Activated CD4-positive, CD25-positive, alpha-beta regulatory T cell (primary cell): ENCODE results near the gene PLEKHG2.
"Not testable (repeated sequence)": the region's sequence is repeated elsewhere in the genome, so short reads cannot be mapped to it uniquely, and the experiment has no call there.

Experiments
- DNase-seq, 4 experiments: peaks; one replicate each; lab custom pipeline; 2025; lab: John Stamatoyannopoulos, UW

PLEKHG2 gene

GRCh38 chr19:39446365-39447084 lies 34.1 kb downstream of the PLEKHG2 start:
- no peak for DNase-seq

- DNase-seq = no peak
Measured at GRCh38 chr19:39448271-39448670, 35.8 kb downstream of the PLEKHG2 start.

- no peak for DNase-seq
Measured at GRCh38 chr19:39449116-39449797, 36.8 kb downstream of the PLEKHG2 start.

- DNase-seq = not testable (repeated sequence)
Measured at GRCh38 chr19:39451257-39451656, 38.8 kb downstream of the PLEKHG2 start.

GRCh38 chr19:39463403-39463802 lies 50.9 kb downstream of the PLEKHG2 start:
- no peak for DNase-seq

GRCh38 chr19:39465956-39466747 lies 53.7 kb downstream of the PLEKHG2 start:
- DNase-seq = no peak

- no peak for DNase-seq
Measured at GRCh38 chr19:39467941-39468340, 55.5 kb downstream of the PLEKHG2 start.

- no peak for DNase-seq
Measured at GRCh38 chr19:39469036-39469435, 56.6 kb downstream of the PLEKHG2 start.

- no peak for DNase-seq
Measured at GRCh38 chr19:39469567-39469966, 57.1 kb downstream of the PLEKHG2 start.

GRCh38 chr19:39470724-39471339 lies 58.4 kb downstream of the PLEKHG2 start:
- DNase-seq = no peak

GRCh38 chr19:39471756-39472536 lies 59.5 kb downstream of the PLEKHG2 start:
- DNase-seq = no peak

- DNase-seq = no peak
Measured at GRCh38 chr19:39472746-39473442, 60.4 kb downstream of the PLEKHG2 start.

- no peak for DNase-seq
Measured at GRCh38 chr19:39473443-39473960, 61.0 kb downstream of the PLEKHG2 start.

- peak; percentile 46 to 68 (median 55) for DNase-seq
Measured at GRCh38 chr19:39474139-39474620, 61.7 kb downstream of the PLEKHG2 start.

- DNase-seq = no peak
Measured at GRCh38 chr19:39475748-39476147, 63.3 kb downstream of the PLEKHG2 start.
